DMS79 (cell line): ENCODE data around the gene ARHGEF3.

ENCODE experiments used
- DNase-seq: peaks from one replicate; lab custom pipeline; 2025; lab: John Stamatoyannopoulos, UW

ARHGEF3 gene

GRCh38 chr3:56801662-56802377, at the start of gene ARHGEF3:
Gene ARHGEF3 (minus strand): TSS chr3:56801949. CDS start chr3:56801798, 151 bp downstream.
- no peak for DNase-seq

- DNase-seq, result no peak
Measured at GRCh38 chr3:56849698-56850097, 47.9 kb upstream of the ARHGEF3 start.

- no peak for DNase-seq
Measured at GRCh38 chr3:56845505-56845904, 43.8 kb upstream of the ARHGEF3 start.

- DNase-seq, result no peak
Measured at GRCh38 chr3:56844536-56844935, 42.8 kb upstream of the ARHGEF3 start.

GRCh38 chr3:56839784-56840715, 38.3 kb upstream of the ARHGEF3 start:
- DNase-seq, result no peak

- DNase-seq, result no peak
Measured at GRCh38 chr3:56838448-56838847, 36.7 kb upstream of the ARHGEF3 start.

GRCh38 chr3:56837196-56837955, 35.6 kb upstream of the ARHGEF3 start:
- DNase-seq, result no peak

GRCh38 chr3:56836276-56837163, 34.8 kb upstream of the ARHGEF3 start:
- DNase-seq, result no peak

- no peak for DNase-seq
Measured at GRCh38 chr3:56835650-56836227, 34.0 kb upstream of the ARHGEF3 start.

- DNase-seq, result no peak
Measured at GRCh38 chr3:56833536-56833935, 31.8 kb upstream of the ARHGEF3 start.

- DNase-seq, result no peak
Measured at GRCh38 chr3:56833022-56833421, 31.3 kb upstream of the ARHGEF3 start.

GRCh38 chr3:56831572-56831971, 29.8 kb upstream of the ARHGEF3 start:
- DNase-seq, result no peak

- no peak for DNase-seq
Measured at GRCh38 chr3:56830884-56831283, 29.1 kb upstream of the ARHGEF3 start.

GRCh38 chr3:56829533-56829932, 27.8 kb upstream of the ARHGEF3 start:
- DNase-seq, result no peak

GRCh38 chr3:56826831-56827722, 25.3 kb upstream of the ARHGEF3 start:
- no peak for DNase-seq

GRCh38 chr3:56825567-56826438, 24.1 kb upstream of the ARHGEF3 start:
- DNase-seq, result no peak

GRCh38 chr3:56823984-56824703, 22.4 kb upstream of the ARHGEF3 start:
- no peak for DNase-seq

GRCh38 chr3:56823421-56823926, 21.7 kb upstream of the ARHGEF3 start:
- DNase-seq, result no peak
